ENCODE data around the gene PDSS2.
"Not testable (repeated sequence)": the region's sequence is repeated elsewhere in the genome, so short reads cannot be mapped to it uniquely, and the experiment has no call there.

PDSS2 gene

GRCh38 chr6:107459283-107460082 is at the start of gene PDSS2:
Gene PDSS2 (minus strand): TSS chr6:107459564. CDS start chr6:107459285, 279 bp downstream.
- DNase-seq: peak; percentile 99

DNA sequence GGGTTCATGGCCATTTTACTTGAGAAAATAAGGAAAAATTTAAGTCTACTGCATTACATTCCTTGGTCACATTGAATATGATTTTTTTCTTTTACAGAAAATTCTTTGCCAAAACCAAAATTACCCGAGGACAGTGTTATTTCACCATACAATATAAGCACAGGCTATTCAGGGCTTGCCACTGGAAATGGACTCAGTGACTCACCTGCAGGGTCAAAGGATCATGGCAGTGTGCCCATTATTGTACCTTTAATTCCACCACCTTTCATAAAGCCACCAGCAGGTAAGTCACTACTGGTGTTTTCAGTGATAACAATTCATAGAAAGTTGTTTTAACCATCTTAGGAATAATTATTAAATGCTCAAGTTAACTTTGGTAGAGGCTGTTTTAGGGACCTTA is 46.8 kb upstream of the PDSS2 start:
- no peak for DNase-seq

DNA sequence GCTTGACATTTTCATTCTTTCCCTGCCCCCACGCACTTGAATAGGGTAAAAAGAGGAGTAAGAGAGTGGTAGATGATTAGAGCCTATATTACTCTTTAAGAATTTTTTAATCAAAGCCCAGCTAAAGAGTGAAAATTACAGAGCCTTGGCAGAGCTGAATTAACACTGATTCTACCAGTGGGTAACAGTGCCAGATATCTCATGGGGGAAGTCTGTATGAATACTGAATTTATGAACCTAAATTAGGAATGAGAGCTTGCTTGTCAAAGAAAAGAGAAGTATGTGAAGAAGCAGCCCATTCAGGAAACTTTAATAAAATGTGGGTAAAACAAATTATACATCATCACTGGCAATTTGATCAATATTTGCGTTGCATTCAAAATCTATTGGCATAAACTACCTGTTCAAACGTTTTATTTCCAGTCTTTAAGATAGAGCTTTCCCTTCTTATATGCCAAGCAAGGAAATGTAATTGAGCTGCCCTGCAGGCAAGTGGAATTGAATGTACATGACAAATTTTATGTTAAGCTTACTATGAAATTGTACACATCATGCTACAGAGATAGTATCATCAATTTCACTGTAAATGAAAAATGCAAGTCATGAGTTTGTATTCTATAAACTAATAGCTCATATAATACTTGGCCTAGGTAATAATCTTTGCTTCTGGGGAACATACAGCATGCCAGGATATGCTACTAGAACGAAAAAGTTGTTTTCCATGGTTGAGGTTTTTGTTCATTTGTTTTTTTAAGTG is 45.1 kb upstream of the PDSS2 start:
- no peak for DNase-seq

- no peak for DNase-seq
Observed at GRCh38 chr6:107496892-107497684, 37.7 kb upstream of the PDSS2 start.

DNA sequence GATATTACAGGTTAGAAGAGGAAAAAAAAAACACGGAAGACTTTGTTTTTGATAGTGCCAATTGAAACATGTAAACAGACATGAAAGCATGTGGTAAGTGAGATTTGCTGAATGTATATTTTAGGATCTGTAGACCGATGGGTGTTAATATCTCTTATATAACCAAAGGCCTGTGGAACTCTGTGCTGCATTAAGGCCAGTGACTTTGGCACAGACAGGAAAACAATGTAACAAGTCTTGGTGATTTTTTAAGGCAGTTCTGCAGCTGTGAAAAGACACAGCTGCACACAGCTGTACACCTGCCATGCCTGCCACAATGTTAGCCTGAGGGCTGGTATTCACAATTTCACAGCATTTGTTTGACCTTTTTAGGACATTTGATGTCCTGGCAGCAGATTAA is 36.6 kb upstream of the PDSS2 start:
- peak; percentile 65 for DNase-seq

DNA sequence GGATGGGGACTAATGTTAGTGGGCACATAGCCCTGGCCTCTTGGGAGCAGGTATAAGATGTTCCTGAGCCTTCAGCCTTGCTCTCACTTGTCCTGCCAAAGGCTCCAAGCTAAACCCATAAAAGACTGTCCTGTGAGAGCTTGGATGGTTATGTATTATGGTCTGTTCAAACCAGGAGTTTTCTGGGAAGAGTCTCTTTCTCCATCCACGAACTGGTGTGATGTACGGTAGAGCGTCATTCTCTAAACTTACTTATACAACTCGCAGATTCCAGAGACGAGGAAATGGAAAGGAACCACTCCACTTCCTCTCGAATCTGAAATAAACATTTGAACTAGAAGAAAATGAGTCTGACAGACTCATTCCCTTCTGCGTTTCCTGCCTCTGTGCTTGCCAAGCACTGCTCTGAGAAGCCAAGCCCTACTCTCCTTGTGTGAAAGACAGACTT is 35.9 kb upstream of the PDSS2 start:
- DNase-seq: peak; percentile 86

DNA sequence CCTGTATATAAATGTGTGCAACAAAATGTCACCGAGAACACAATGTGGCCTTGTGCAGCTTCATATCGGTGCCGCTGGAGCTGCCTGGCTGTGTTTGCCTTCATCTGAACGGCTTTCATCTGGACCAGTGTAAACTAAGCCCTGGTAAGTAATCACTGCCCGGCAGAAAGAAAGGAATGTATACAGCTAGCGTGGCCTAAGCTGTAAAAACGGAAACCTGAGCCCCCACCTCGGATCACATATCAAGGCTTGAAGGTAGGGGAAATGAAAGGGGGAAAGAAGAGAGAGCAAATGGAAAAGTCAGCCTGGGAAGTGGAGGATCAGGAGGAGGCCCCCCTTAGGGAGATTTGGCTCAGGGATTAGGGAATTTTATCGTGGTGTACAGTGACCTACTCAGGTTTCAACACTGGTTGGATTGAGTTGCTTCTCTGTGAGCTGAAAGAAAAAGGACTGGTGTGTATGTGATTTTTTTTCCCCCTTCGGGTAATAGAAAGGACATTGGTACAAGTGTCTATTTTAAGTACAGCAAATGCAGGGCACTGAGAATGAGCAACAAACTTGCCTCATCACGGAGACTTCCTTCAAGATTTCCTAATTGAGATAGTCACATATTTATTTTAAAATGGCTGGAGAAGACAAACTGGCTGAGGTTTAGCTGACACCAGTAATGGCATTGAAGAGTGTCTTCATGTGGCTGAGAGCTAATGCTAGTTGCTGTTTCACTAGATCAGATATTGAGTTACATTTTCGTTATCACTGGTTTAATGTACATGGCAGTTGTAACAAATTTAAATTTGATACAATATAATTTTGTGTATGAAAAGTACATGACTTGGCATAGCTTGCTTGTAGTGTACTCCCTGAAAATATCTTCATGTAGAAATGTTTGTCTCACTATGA is 34.0 kb upstream of the PDSS2 start:
- DNase-seq: peak; percentile 42

- peak; percentile 70 for DNase-seq
Observed at GRCh38 chr6:107491760-107492660, 32.6 kb upstream of the PDSS2 start.

- peak; percentile 91 for DNase-seq
Observed at GRCh38 chr6:107491138-107491609, 31.8 kb upstream of the PDSS2 start.

DNA sequence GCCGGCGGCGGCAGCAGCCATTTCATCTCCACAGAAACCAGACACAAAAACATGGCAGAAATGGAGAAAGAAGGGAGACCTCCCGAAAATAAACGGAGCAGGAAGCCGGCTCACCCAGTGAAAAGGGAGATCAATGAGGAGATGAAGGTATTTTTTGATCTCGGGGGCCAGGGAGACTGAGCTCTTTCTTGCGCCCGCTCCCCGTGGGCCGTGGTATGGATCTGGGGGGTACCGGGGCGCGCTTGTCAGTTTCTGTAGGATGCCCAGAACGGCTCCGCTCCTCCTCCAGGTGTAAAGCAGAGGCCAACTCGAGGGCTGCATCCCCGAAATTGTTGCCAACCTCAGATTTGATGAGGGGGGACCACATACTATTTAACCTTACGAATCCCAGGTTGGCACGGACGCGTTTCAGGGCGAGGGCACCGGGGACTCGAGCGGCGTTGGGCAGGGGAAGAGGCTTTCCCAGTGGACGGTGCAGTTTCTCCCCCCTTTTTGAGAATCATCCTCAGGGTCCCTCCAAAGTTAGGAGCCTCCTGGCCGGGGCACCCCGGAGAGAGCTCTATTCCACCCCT is 31.3 kb upstream of the PDSS2 start:
- DNase-seq: peak; percentile 55

DNA sequence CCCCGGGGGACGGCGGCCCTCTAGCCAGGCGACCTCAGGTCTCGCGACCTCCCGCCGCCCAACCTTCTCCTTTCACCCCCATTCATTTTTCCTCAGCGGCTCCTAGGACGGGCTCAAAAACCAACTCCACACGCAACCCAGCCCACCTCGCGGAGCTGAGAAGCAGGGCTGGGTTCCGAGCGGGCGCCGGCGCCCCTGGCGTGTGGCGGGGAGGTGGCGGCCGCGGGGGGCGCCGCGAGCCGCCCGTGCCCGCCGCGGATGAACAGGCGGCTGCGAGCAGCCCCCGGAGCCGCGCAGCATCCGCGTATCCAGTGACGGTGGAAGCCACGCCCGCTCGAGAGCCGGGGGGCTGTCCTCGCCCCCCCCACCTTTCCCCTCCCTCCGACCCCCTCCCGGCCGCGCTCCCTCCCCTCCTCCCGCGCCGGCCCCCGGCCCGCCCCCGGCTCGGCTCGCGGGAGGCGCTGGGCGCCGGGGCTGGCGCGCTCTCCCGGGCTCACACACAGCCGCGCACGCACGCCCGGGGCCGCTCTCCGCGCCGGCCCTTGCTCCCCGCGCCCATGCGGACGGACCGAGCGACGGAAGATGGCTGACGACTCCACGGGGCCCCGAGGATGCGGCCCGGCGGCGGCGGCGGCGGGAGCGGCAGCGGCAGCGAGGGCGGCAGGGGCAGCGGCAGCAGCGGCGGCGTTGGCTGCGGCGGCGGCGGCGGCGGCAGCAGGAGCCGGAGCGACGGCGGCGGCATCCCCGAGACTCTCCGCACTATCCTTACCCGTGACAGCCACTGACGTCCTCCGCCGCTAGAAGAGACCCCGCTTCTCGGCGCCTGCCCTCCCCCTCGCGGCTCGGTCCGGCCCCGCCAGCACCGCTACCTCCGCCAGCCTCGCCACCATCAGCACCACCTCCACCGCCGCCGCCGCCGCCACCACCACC is 30.5 kb upstream of the PDSS2 start, which contains the start of gene SOBP:
Gene SOBP (plus strand): TSS at position 482 of the 930 bp plus-strand sequence. CDS start 500 bp downstream, outside the sequence.
- peak; percentile 93 for DNase-seq

DNA sequence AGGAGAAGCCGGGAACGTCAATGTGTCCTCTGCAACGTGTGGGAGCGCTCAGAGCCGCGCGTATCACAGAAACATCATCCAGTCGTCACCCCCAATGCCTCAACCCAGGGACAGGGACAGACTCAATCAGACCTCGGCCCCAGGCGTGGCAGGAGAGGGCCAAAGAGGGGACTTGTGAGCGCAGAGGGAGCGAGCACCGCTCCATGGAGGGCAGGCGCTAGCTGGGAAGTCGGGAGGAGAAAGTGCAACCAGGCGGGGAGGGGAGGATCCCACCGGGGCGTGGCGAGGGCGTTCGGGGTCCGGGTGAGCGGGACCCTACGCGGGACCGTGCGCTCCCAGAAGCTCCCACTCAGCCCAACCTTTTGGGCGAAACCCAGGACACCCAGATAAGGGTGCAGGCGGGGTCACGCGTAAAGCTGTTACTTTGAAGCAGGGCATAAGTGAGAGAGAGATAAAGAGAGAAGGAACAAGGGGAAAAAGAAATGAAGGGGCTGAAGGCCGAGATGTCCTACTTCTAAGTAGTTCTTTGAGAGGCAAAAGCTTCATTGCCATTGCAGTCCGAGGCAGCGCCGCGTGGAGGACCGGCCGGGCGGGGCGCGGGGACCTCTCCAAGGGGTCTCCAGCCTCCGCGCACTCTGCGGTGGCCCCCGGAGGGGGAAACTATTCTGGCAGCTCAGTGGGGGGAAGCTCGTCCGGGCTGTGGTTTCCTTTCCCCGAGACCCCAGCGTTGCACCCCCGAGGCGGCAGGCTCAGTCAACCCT is 29.7 kb upstream of the PDSS2 start:
- peak; percentile 77 for DNase-seq

- DNase-seq: no peak
Observed at GRCh38 chr6:107488174-107488874, 29.0 kb upstream of the PDSS2 start.

DNA sequence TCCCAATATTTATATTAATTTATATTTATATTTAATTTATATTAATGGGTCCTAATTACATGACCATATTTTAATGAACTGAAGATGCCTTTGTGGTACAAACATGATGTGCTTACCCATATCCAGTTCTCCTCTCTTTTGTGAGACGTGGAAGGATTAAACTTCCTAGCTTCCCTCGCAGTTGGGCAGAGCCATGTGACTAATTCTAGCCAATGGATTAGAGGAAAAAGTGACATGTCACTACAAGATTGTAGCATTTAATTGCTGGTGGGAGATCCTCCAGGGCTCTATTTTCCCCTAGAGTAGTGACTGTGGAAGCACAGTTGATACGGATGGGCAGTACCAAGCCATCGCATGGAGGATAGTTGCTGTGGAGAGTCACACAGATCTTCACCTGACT is 25.8 kb upstream of the PDSS2 start:
- DNase-seq: no peak

- no peak for DNase-seq
Observed at GRCh38 chr6:107479089-107479690, 19.8 kb upstream of the PDSS2 start.

DNA sequence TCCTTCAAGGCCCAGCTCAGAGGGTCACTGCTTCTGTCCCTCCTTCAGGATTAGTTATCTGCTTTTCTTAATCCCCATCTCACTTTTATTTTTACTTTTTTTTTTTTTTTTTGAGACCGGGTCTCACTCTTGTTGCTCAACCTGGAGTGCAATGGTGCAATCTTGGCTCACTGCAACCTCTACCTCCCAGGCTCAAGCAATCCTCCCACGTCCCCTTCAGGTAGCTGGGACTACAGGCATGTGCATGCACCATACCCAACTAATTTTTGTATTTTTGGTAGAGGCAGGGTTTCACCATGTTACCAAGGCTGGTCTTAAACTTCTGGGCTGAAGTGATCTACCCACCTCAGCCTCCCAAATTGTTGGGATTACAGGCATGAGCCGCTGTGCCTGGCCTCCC is 16.5 kb upstream of the PDSS2 start:
- DNase-seq: not testable (repeated sequence)

GRCh38 chr6:107475360-107475759 is 16.0 kb upstream of the PDSS2 start:
- DNase-seq: not testable (repeated sequence)
